HG03520 (cell line): ENCODE measurements around the gene LAD1.

Source experiments
- ATAC-seq: cut with Tn5 transposase; IDR thresholded peaks from one replicate; pipeline ENCODE4 v1.9.1; 2021; ENCODE audit warnings: mild to moderate bottlenecking, moderate library complexity; ENCODE audit not compliant: unreplicated experiment

LAD1 gene

GRCh38 chr1:201350361-201350725 is 48.8 kb downstream of the LAD1 start:
- ATAC-seq: no peak

GRCh38 chr1:201349092-201349491 is 50.0 kb downstream of the LAD1 start:
- no peak for ATAC-seq

- ATAC-seq: no peak
Measured at GRCh38 chr1:201348211-201348566, 50.9 kb downstream of the LAD1 start.

GRCh38 chr1:201347498-201348210 is 51.5 kb downstream of the LAD1 start:
- no peak for ATAC-seq

- ATAC-seq: no peak
Measured at GRCh38 chr1:201346987-201347386, 52.1 kb downstream of the LAD1 start.

- ATAC-seq: no peak
Measured at GRCh38 chr1:201346337-201346939, 52.7 kb downstream of the LAD1 start.

GRCh38 chr1:201345081-201345355 is 54.1 kb downstream of the LAD1 start:
- no peak for ATAC-seq

- ATAC-seq: no peak
Measured at GRCh38 chr1:201344206-201345080, 54.7 kb downstream of the LAD1 start.

GRCh38 chr1:201341377-201341776 is 57.7 kb downstream of the LAD1 start:
- no peak for ATAC-seq

GRCh38 chr1:201336711-201337450 is 62.2 kb downstream of the LAD1 start:
- ATAC-seq: no peak

GRCh38 chr1:201335901-201336300 is 63.2 kb downstream of the LAD1 start:
- ATAC-seq: no peak

GRCh38 chr1:201335174-201335870 is 63.8 kb downstream of the LAD1 start:
- no peak for ATAC-seq

GRCh38 chr1:201334325-201335173 is 64.6 kb downstream of the LAD1 start:
- ATAC-seq: no peak

GRCh38 chr1:201332616-201333335 is 66.3 kb downstream of the LAD1 start:
- ATAC-seq: no peak

GRCh38 chr1:201332021-201332420 is 67.1 kb downstream of the LAD1 start:
- no peak for ATAC-seq

GRCh38 chr1:201331166-201331565 is 68.0 kb downstream of the LAD1 start:
- ATAC-seq: no peak
